ENCODE measurements around the gene LMX1B.
A peak's percentile ranks its signal among the peaks of the same experiment; 100 is the strongest.

Gene LMX1B

DNA sequence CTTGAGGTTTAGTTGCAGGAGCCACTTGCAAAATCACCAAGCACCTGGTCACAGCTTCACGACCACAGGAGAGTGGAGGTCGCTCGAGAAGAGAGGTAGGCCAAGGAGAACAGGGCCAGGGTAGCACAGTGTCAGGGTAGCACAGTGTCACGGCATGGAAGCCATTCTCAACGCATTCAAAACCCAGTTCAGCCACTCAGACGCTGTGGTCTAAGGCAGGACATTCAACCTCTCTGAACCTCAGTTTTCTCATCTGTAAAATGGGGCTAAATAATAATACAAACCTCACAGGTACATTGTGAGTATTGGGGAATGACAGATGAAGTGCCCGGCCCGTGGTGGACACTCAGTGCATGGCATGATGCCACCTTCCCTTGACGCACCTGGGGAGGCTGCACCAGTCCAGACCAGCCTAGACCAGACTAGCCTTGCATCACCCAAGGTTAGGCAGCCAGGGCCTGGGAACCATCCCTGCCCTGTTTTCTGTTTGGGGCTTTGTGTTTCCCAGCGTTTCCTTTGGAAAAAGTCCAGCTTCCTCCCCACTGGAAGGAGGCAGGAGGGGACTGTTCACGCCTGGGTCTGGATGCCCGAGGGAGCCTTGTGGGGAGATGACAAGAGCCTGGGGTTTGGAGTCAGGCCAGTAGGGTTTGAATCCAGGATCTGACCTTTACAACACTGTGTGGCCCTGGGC, 7.8 kb upstream of the LMX1B start:
- DNase-seq = no peak

- DNase-seq = no peak
These were observed 7.3 kb upstream of the LMX1B start for GRCh38 chr9:126606483-126606870.

DNA sequence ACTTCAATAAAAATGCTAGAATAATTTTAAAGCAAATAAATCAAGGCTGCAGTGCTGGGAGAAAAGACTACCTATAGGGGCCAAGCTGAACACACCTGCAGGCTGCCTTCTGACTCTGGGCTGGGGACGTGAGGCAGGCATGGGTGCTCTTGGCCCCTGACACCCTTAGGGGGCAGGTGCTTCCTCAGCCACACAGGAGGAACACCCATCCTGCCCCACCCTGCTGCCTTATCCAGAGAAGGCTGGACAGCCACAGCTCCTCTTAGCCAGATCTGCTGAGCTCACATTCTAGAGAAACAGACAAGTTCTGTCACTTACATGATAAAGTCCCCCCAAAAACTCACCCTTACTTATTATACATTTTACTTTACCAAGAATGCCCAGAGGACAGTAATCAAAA, 6.6 kb upstream of the LMX1B start:
- DNase-seq = no peak

DNA sequence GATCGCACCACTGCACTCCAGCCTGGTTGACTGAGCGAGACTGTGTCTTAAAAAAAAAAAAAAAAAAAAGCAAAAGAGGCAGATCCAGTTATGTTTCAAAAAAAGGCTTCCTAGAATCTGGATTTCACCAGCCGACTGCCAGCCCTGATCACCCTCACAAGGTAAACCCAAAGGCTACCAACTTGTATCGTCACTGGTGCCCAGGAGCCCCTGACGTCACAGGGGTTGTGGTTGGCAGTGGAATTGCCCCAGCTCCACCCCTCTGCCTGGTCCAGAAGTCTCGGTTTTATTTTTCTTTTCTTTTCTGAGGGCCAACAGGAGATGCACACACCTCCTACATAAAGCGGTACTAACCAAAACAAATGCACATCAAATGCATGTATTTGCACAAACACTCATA, 6.0 kb upstream of the LMX1B start:
- no peak for DNase-seq

GRCh38 chr9:126608551-126608950, 5.2 kb upstream of the LMX1B start:
- DNase-seq = no peak

DNA sequence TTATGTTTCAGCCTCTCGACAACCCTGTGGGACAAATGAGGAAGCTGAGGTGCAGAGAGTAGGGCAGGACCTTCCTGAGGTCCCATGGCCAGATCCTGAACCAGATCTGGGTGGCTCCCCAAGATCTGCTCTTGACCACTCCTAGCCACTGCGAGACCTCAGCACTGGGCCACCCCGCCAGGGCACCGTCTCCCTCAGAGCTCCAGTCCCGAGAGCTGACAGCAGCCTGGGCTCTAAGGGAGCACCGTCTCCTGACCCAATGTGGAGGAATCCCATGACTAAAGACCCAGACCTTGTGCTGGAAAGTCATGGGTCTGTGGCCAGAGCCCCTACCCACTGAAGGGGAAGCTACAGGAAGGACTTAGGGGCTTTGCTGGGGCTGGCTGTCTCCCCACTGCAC, 4.5 kb upstream of the LMX1B start:
- DNase-seq = no peak

GRCh38 chr9:126609711-126610388, 3.9 kb upstream of the LMX1B start:
- no peak for DNase-seq

DNA sequence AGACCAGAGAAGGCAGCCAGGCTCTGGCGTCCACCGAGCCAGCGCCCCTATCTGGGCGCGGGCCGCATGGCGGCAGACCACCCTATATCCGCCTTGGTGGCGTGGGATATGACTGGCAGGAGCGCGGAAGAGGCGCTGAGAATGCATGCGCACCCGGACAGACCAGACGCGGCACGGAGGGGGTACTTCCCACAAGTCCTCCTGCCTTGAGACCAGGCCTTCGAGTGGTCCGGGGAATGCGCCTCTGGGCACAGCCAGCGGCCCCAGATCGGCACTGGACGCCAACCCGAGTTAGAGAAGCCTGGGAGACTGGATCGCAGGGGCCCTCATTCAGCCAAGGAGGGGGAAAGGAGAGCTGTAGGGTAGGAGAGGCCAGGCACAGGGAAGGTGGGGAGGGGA, 2.5 kb upstream of the LMX1B start:
- DNase-seq = no peak

DNA sequence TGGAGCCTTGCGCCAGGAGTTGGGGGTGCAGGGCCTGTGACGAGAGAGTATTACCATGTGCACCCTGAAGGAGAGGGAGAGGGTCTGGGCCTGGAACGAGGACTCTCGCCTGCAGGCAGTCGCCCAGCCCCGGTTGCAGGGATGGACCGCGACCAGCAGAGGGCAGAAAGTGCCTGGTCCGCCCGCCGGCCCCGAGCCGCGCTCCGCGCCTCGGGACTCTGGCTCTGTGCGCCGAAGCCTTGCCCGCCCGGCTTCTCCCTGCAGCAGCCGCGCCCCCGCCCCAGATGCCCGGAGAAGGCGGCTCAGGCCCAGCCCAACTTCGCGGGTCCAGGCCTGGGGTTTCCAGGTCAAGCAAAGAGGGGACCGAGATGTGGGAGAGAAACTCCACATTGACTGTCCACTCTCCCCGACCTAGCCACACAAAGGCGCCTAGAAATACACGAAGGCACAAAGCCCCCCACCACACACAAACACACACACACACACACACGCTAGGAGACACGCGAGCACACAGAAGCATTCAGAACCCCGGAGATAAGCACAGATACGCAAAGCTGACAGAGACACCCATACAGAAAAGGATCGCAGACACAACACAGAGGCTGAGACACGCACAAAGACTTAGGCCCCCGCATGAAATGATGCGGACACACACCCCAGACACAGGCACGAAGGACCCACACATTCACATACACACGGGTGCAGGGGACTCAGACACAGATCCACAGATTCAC, 2.0 kb upstream of the LMX1B start:
- DNase-seq = peak; percentile 63

DNA sequence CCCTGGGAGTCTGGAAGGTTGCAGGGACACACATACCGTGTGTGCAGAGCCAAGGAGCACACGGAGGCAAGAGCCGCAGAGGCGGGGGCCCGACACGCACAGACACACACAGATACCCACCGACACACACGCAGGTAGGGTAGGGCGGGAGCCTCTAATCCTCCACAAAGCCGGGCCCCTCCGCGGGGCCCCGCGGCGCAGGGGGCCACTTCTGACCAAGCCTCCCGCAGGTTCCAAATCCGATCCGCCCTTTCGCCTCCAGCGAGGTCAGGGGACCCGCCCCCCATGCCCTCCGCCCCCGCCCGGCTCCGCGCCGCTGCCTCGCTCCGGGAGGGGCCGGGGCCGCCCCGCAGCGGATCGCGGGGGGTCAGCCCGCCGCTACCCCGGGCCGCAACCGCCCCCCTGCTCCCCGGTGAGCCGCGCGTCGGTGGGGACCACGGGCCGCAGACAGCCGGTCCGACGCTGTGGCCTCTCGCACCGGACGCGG, 1.4 kb upstream of the LMX1B start:
- DNase-seq = no peak

GRCh38 chr9:126612813-126613641, 701 bp upstream of the LMX1B start:
- DNase-seq = no peak

DNA sequence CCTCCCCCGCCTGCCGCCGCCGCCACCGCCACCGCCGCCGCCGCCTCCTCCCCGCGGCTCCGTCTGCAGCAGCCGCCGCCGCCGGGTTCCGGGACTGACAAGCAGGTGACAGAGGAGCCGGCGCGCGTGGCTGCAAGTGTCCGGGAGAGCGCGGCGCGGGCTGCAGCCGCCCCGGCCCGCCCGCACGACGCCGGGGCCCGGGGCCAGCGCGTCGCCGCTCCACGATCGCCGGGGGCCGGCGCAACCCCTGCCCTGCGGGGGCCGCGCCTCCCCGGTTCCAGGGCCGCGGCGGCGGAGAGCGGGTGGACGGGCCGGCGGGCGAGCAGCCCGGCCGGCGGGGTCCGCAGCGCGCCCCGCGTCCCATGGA, 343 bp downstream of the LMX1B start:
- no peak for DNase-seq

GRCh38 chr9:126614455-126615244, 922 bp downstream of the LMX1B start:
- no peak for DNase-seq

DNA sequence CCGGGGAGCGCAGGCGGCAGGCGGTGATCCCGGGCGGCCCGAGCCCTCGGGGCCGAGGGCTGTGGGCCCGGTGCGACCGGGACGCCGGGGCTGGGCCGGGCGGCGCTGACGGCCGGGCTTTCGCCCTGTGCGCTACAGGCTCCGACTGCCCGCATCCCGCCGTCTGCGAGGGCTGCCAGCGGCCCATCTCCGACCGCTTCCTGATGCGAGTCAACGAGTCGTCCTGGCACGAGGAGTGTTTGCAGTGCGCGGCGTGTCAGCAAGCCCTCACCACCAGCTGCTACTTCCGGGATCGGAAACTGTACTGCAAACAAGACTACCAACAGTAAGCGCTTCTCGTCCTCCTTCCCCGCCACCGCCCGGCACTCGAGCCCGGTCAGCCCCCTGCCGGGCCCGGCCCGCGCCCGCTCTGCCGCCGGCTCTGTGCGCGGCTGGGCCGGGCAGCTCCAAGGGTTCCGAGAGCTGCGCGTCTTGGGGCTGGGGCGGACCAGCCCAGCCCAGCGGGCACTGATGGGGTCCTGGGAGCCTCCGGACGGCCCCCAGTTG, 1.6 kb downstream of the LMX1B start:
- no peak for DNase-seq

DNA sequence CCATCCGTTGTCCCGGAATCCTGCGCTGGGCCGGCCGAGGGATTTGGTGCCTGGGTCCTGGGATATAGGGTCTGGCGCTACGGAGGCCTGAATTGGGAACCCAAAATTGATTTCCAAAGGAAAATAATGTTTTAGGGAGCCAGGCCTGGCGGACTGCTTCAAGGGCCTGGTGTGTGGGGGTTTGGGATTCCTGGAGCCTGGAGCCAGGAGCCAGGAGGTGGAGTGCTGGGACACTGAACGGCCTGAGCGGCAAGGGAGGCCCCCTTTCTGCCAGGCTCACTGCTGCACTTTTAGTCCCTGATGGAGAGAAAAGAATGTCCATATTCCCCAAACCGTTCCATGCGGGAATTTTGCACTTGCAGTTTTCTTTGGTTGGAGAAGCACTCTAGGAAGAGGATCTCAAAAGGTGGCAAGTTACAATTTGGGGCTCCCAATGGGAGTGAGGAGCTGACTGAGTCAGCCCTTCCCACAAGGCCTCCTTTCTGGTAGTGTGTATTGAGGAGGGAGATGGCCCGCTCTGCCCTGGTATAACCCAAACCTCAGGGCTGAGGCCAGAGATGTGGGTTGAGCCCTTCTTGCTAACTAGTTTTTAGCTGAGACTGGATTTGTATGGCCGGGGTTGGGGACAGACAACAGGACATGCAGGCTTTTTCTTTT, 2.2 kb downstream of the LMX1B start:
- no peak for DNase-seq

DNA sequence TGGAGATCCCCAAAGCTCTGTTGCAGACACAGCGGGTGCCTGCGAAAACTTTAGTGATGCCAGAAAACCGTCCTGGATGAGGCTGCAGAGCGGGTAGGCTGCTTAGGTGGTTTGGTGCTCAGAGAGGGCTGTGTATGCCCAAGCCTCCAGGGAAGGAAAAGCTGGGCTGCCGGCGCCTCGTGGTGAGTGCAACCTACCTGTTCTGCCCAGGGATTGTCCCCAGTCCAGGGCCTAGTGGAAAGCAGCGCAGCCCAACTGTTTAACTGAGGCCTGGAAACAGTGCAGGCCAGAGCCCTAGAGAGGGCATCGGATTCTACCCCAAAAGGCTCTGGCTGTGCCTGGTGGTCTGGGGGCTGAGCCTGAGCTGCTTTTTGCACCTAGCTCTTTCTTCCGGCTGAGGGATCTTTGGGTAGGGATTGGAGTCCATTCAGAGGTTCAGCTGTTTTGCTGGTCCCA, 2.8 kb downstream of the LMX1B start:
- DNase-seq = no peak

GRCh38 chr9:126617003-126617822, 3.5 kb downstream of the LMX1B start:
- no peak for DNase-seq

GRCh38 chr9:126617823-126618165, 4.1 kb downstream of the LMX1B start:
- DNase-seq = no peak

DNA sequence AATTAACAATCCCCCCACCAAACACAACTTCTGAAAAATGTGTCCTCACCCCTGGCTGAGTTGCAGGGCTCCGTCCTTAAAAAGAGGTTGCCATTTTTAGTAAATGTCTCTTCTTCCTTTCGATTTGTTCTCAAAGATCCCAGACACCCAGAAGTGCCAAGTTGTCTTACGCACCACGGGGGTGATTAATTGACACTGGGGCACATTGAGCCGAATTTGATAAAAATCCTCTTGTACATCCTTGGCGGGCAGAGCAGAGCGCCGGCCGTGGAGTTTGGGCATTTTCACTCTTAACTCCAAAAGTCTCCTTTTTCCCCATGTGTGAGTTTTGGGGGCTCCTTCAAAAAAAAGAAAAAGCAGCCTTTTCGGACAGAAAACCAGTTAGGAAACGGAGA, 4.5 kb downstream of the LMX1B start:
- DNase-seq = no peak

DNA sequence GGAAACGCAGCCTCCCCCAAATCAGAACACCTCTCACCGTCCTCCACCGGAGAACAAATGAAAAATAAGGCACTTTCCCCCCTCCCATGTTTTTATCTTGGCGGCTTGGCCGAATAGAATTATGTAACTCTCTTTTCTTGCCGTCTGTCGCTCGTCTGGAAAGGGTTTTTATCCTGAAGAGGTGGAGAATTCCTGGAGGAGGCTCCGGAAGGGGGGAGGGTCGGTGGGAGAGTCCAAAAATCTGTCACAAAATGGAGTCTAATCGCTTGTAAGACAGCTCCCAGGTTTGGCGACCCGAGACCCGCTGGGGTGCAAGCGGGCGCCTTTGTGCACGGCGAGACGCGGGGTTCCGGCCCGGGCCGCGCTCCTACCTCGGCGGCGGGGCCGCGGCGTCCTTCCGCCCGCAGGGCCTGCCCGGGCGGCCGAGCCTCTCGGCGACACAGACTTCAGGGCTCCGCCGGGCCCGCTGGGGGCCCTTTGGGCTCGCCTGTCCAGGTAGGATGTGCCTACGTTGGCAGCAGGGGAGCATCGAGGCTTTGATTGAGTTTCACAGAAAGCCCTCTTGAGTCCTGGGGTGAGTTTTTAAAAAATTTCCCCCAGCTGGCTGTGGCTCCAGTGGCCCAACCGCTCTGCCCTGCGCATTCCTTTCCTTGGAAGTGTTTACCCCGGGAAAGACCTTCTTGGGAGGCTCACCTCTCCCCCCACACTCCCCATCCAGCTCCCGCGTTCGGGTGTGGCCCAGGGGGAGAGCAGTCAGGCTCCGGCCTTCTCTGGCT, 5.0 kb downstream of the LMX1B start:
- DNase-seq = no peak

All from OCI-M1 (cell line).